ENCODE data around the gene CUL1. TPM values are rescaled to one million over a fixed set of nuclear protein-coding genes. Genes with fewer than 3 reads are reported as not detected.
A peak's percentile ranks its signal among the peaks of the same experiment; 100 is the strongest.

The CUL1 gene
- total RNA-seq, 1 experiment from 2014 or later = 43.6 TPM

GRCh38 chr7:148662646-148663045 lies 36.1 kb upstream of the CUL1 start:
- ATAC-seq (no peak), DNase-seq (no peak)
- no peak overlapping the region for H3K4me2 ChIP-seq (ENCODE audit: low read length)
- BruUV-seq (replicated peaks) = no TSS peak
- ChIA-PET CTCF (no interaction called here), POLR2A (ENCODE audit: unreplicated experiment) (no interaction called here)
- no peaks in the 10 kb centered on the region for H3K9me3 ChIP-seq (ENCODE audit: low read length)
- TF ChIP-seq EZH2 (IDR thresholded peaks at IDR 0.05; ENCODE audit: low read length, unreplicated experiment) = no peak
- TF ChIP-seq EZH2phosphoT487 (IDR thresholded peaks at IDR 0.05; ENCODE audit: borderline replicate concordance, low read length) = no peak
- TF ChIP-seq CTCF (conservative IDR thresholded peaks at IDR 0.05; ENCODE audit: low read depth, low read length) = no peak
- intact Hi-C loops (cut with micrococcal nuclease) = no loop called here
- H2AFZ ChIP-seq (ENCODE audit: low read length) = no peak overlapping the region
- H4K20me1 ChIP-seq (ENCODE audit: low read length) = no peaks in the 10 kb centered on the region
- H3K4me3 ChIP-seq (ENCODE audit: low read length) = no peak overlapping the region
- no peaks in the 10 kb centered on the region for H3K27me3 ChIP-seq (ENCODE audit: low read length)
- no peaks in the 10 kb centered on the region for H3K79me2 ChIP-seq (ENCODE audit: low read length)
- no peak overlapping the region for H3K9ac ChIP-seq (ENCODE audit: low read length)
- no peaks in the 10 kb centered on the region for H3K4me1 ChIP-seq (ENCODE audit: insufficient read depth, low read length)
- H3K27ac ChIP-seq (ENCODE audit: low read length) = no peak overlapping the region
- no peaks in the 10 kb centered on the region for H3K36me3 ChIP-seq (ENCODE audit: low read depth, low read length)
- H3K9me2 ChIP-seq (replicated peaks; ENCODE audit: low read length) = no peaks in the 10 kb centered on the region
- no peaks in the 10 kb centered on the region for H3F3A ChIP-seq (ENCODE audit: low read length, unreplicated experiment)

- intact Hi-C loops (cut with micrococcal nuclease) = no loop called here
- peak; percentile 51; the same call in 1 of the 2 replicates for ATAC-seq
These were observed 34.4 kb upstream of the CUL1 start for GRCh38 chr7:148664324-148664723.

GRCh38 chr7:148665221-148665620 lies 33.5 kb upstream of the CUL1 start:
- ATAC-seq (no peak), DNase-seq (no peak)
- Histone ChIP-seq H3K27ac (ENCODE audit: low read length) (no peak overlapping the region), H3K4me1 (ENCODE audit: insufficient read depth, low read length) (no peaks in the 10 kb centered on the region), H3K4me2 (ENCODE audit: low read length) (no peak overlapping the region), H3K27me3 (ENCODE audit: low read length) (no peaks in the 10 kb centered on the region), H3K9me2 (replicated peaks; ENCODE audit: low read length) (no peaks in the 10 kb centered on the region), H3K9ac (ENCODE audit: low read length) (no peak overlapping the region), H3K79me2 (ENCODE audit: low read length) (no peaks in the 10 kb centered on the region), H3K36me3 (ENCODE audit: low read depth, low read length) (no peaks in the 10 kb centered on the region), H3K4me3 (ENCODE audit: low read length) (no peak overlapping the region), H3F3A (ENCODE audit: low read length, unreplicated experiment) (no peaks in the 10 kb centered on the region), H2AFZ (ENCODE audit: low read length) (no peak overlapping the region), H3K9me3 (ENCODE audit: low read length) (no peaks in the 10 kb centered on the region), H4K20me1 (ENCODE audit: low read length) (no peaks in the 10 kb centered on the region)
- TF ChIP-seq EZH2phosphoT487 (IDR thresholded peaks at IDR 0.05; ENCODE audit: borderline replicate concordance, low read length) (no peak), EZH2 (IDR thresholded peaks at IDR 0.05; ENCODE audit: low read length, unreplicated experiment) (no peak), CTCF (conservative IDR thresholded peaks at IDR 0.05; ENCODE audit: low read depth, low read length) (no peak)
- ChIA-PET CTCF (no interaction called here), POLR2A (ENCODE audit: unreplicated experiment) (no interaction called here)
- intact Hi-C loops (cut with micrococcal nuclease) = no loop called here
- BruUV-seq (replicated peaks) = no TSS peak

More at GRCh38 chr7:148664324-148664723, 34.4 kb upstream of the CUL1 start:
- Histone ChIP-seq H3K4me2 (ENCODE audit: low read length) (no peak overlapping the region), H3K9me2 (replicated peaks; ENCODE audit: low read length) (no peaks in the 10 kb centered on the region), H3K4me3 (ENCODE audit: low read length) (no peak overlapping the region), H4K20me1 (ENCODE audit: low read length) (no peaks in the 10 kb centered on the region), H3F3A (ENCODE audit: low read length, unreplicated experiment) (no peaks in the 10 kb centered on the region), H3K79me2 (ENCODE audit: low read length) (no peaks in the 10 kb centered on the region), H2AFZ (ENCODE audit: low read length) (no peak overlapping the region), H3K9ac (ENCODE audit: low read length) (no peak overlapping the region), H3K9me3 (ENCODE audit: low read length) (no peaks in the 10 kb centered on the region), H3K4me1 (ENCODE audit: insufficient read depth, low read length) (no peaks in the 10 kb centered on the region), H3K27ac (ENCODE audit: low read length) (no peak overlapping the region), H3K27me3 (ENCODE audit: low read length) (no peaks in the 10 kb centered on the region), H3K36me3 (ENCODE audit: low read depth, low read length) (no peaks in the 10 kb centered on the region)
- TF ChIP-seq EZH2phosphoT487 (IDR thresholded peaks at IDR 0.05; ENCODE audit: borderline replicate concordance, low read length) = no peak
- no peak for TF ChIP-seq EZH2 (IDR thresholded peaks at IDR 0.05; ENCODE audit: low read length, unreplicated experiment)
- no peak for TF ChIP-seq CTCF (conservative IDR thresholded peaks at IDR 0.05; ENCODE audit: low read depth, low read length)
- CTCF ChIA-PET = no interaction called here
- DNase-seq = no peak
- POLR2A ChIA-PET (ENCODE audit: unreplicated experiment) = no interaction called here
- no TSS peak for BruUV-seq (replicated peaks)

Measured in PC-3 (cell line).